Uterus (tissue), 4 donors: Measurements from ENCODE around the gene FBXO31. TPM values are rescaled to one million over a fixed set of nuclear protein-coding genes. Genes with fewer than 3 reads are reported as not detected.
"Not testable (repeated sequence)": the region's sequence is repeated elsewhere in the genome, so short reads cannot be mapped to it uniquely, and the experiment has no call there.

ENCODE experiments used
- DNase-seq, 2 donors: peaks; one replicate each; pipeline ENCODE4 v3.0.0-alpha.2; 2019 to 2020
- H3K27ac ChIP-seq, 2 donors: fragments of 200-600 bp; sonication (generic); 1 replicate in 1 of 2; 2 replicates in 1 of 2; pipeline ENCODE4 v1.5.1; 2016 to 2018
- H3K27me3 ChIP-seq, 2 donors: fragments of 200-600 bp; sonication (generic); one replicate each; pipeline ENCODE4 v1.5.1; 2018 to 2019; ENCODE audit warnings: control low read depth in 1 of 2
- H3K36me3 ChIP-seq, 2 donors: fragments of 200-600 bp; sonication (generic); one replicate each; pipeline ENCODE4 v1.5.1; 2019; ENCODE audit warnings: control low read depth in 1 of 2
- H3K4me1 ChIP-seq, 2 donors: fragments of 200-600 bp; sonication (generic); one replicate each; pipeline ENCODE4 v1.5.1; 2018 to 2019; ENCODE audit warnings: control low read depth in 1 of 2
- H3K4me3 ChIP-seq, 2 donors: fragments of 200-600 bp; sonication (generic); 1 replicate in 1 of 2; 2 replicates in 1 of 2; pipeline ENCODE4 v1.5.1; 2018 to 2019; ENCODE audit warnings: mild to moderate bottlenecking in 1 of 2
- H3K9me3 ChIP-seq, 2 donors: fragments of 200-600 bp; sonication (generic); one replicate each; pipeline ENCODE4 v1.5.1; 2019; ENCODE audit warnings: control low read depth in 1 of 2
- CTCF ChIP-seq, 4 experiments: fragments of 200-600 bp in 2 of 4; fragments of 450-650 bp in 2 of 4; sonication (generic) in 2 of 4; IDR thresholded peaks; one replicate each; pipeline ENCODE4 v1.5.1; 2016 to 2019; ENCODE audit warnings: antibody characterized with exemption in 4 of 4, mild to moderate bottlenecking in 2 of 4, moderate library complexity in 1 of 4
- POLR2A ChIP-seq, 2 donors: fragments of 450-650 bp; IDR thresholded peaks; one replicate each; pipeline ENCODE4 v1.6.1; 2016; ENCODE audit warnings: antibody characterized with exemption in 2 of 2, mild to moderate bottlenecking in 1 of 2, moderate library complexity in 1 of 2
- intact Hi-C: fragments of 100-400 bp; cut with DNase I; formaldehyde crosslinking; loops from one replicate; pipeline ENCODE4 v1.15.1; 2023; ENCODE audit warnings: low total_unique reads
- total RNA-seq, 4 donors: library from RNA; depleted of rRNA in 3 of 4; stranded (reverse); fragments of >200 nt in 3 of 4; gene quantifications; one replicate each; pipeline versions ENCODE4 v1.1.0 to v1.2.4, GENCODE V29; 2014 to 2023
- donor health status: DM: yes; HTN: yes; CAD: no.

FBXO31 gene
- total RNA-seq, 4 donors from 2014 or later: 35.2 to 309 (median 74.8) TPM

GRCh38 chr16:87387942-87388817 is 4.6 kb upstream of the FBXO31 start:
- peak; percentile 90 to 98 for DNase-seq
- intact Hi-C loops: no loop called here
- H3K27ac ChIP-seq: peak overlapping the region; percentile 83 to 98
- no peaks in the 10 kb centered on the region for H3K27me3 ChIP-seq
- H3K36me3 ChIP-seq: no peaks in the 10 kb centered on the region
- peak overlapping the region; percentile 2 to 21 for H3K4me3 ChIP-seq
- H3K4me1 ChIP-seq: peaks cover 3 to 11% of the 10 kb centered on the region in 2 donors
- no peaks in the 10 kb centered on the region for H3K9me3 ChIP-seq
- TF ChIP-seq POLR2A (IDR thresholded peaks at IDR 0.05) (peak; percentile 77 to 93), CTCF (IDR thresholded peaks at IDR 0.05) (no peak)

GRCh38 chr16:87384875-87385167 is 1.2 kb upstream of the FBXO31 start:
- H3K4me3 ChIP-seq: peak overlapping the region; percentile 69 to 89
- H3K36me3 ChIP-seq, H3K9me3 ChIP-seq, intact Hi-C loops, H3K27me3 ChIP-seq, DNase-seq: not testable (repeated sequence)
- H3K4me1 ChIP-seq: peaks cover 3 to 11% of the 10 kb centered on the region in 2 donors
- peak overlapping the region; percentile 95 to 96 for H3K27ac ChIP-seq

GRCh38 chr16:87384162-87384874 is 742 bp upstream of the FBXO31 start:
- no peaks in the 10 kb centered on the region for H3K9me3 ChIP-seq
- peak overlapping the region; percentile 95 to 96 for H3K27ac ChIP-seq
- TF ChIP-seq CTCF (IDR thresholded peaks at IDR 0.05) (no peak), POLR2A (IDR thresholded peaks at IDR 0.05) (no peak)
- no peaks in the 10 kb centered on the region for H3K36me3 ChIP-seq
- no peaks in the 10 kb centered on the region for H3K27me3 ChIP-seq
- peaks cover 3 to 11% of the 10 kb centered on the region in 2 donors for H3K4me1 ChIP-seq
- H3K4me3 ChIP-seq: peak overlapping the region; percentile 69 to 89
- no peak for DNase-seq
- intact Hi-C loops: no loop called here

GRCh38 chr16:87382023-87382785 is 1.4 kb downstream of the FBXO31 start:
- no peak for DNase-seq
- intact Hi-C loops: no loop called here

More at GRCh38 chr16:87382023-87382785, 1.4 kb downstream of the FBXO31 start:
- Histone ChIP-seq H3K9me3 (no peaks in the 10 kb centered on the region), H3K36me3 (no peaks in the 10 kb centered on the region), H3K4me1 (peaks cover 3 to 7% of the 10 kb centered on the region in 2 donors), H3K27ac (peak overlapping the region; percentile 95 to 96), H3K27me3 (no peaks in the 10 kb centered on the region), H3K4me3 (peak overlapping the region; percentile 69 to 89)
- TF ChIP-seq POLR2A (IDR thresholded peaks at IDR 0.05) (no peak), CTCF (IDR thresholded peaks at IDR 0.05) (no peak)
